ENCODE data around the gene NPAS3. TPM values are rescaled to one million over a fixed set of nuclear protein-coding genes. Genes with fewer than 3 reads are reported as not detected.

The NPAS3 gene
- total RNA-seq, 4 donors from 2014 or later = 1.5 to 12.3 (median 3.4) TPM

DNA sequence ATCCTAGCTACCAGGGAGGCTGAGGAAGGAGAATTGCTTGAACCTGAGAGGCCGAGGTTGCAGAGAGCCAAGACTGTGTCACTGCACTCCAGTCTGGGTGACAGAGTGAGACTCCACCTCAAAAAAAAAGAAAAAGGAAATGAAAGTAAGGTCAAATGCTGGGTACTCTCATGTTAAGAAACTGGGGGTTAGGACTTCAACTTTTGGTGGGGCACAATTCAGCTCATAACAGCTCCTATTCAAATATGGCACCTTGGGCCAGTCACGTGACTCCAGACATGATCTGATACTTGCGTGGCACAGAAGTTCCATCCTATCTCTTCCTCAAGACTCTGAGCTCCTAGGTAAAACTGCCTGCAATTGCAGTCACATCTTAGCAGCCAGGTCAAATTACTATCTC, 869.5 kb downstream of the NPAS3 start:
- Histone ChIP-seq H3K4me1 (no peaks in the 10 kb centered on the region), H3K27me3 (no peaks in the 10 kb centered on the region), H3K36me3 (no peaks in the 10 kb centered on the region), H3K27ac (no peak overlapping the region), H3K9me3 (no peaks in the 10 kb centered on the region), H3K4me3 (no peak overlapping the region)
- TF ChIP-seq POLR2A (IDR thresholded peaks at IDR 0.05) = no peak
- TF ChIP-seq, protein P1, sequence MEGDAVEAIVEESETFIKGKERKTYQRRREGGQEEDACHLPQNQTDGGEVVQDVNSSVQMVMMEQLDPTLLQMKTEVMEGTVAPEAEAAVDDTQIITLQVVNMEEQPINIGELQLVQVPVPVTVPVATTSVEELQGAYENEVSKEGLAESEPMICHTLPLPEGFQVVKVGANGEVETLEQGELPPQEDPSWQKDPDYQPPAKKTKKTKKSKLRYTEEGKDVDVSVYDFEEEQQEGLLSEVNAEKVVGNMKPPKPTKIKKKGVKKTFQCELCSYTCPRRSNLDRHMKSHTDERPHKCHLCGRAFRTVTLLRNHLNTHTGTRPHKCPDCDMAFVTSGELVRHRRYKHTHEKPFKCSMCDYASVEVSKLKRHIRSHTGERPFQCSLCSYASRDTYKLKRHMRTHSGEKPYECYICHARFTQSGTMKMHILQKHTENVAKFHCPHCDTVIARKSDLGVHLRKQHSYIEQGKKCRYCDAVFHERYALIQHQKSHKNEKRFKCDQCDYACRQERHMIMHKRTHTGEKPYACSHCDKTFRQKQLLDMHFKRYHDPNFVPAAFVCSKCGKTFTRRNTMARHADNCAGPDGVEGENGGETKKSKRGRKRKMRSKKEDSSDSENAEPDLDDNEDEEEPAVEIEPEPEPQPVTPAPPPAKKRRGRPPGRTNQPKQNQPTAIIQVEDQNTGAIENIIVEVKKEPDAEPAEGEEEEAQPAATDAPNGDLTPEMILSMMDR (IDR thresholded peaks at IDR 0.05) = no peak
- TF ChIP-seq EP300 (IDR thresholded peaks at IDR 0.05) = no peak
- WGBS, 2 donors = 62 to 65% methylated on average over 3 of the region's 3 CpGs
- DNase-seq (ENCODE audit: low spot score in 2 of 2) = no peak

DNA sequence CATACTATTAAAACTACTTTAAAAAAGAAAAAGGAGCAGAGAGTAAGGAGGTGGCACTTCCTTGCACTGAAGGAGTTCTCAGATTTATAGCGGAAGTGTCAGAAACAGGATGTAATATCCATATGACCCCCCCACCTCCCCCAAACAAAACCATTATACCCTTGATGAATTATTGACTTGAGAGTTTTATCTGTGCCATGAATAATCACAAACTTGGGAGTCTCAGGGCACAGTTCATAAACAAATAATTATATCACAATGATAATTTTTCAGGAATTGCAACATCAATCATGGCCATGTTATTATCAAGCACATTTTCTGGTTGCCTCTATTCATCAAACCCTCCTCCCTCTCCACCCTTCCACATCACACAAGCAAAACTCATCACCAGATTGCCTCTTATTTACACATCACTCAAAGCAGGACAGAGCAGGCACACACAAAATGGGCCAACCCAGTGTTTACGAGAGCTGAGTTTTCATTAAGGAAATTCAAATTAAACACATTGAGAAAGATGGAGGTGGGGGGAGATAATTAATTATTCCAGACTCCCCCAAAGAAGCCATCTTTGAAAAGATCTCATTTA, 870.8 kb downstream of the NPAS3 start:
- Histone ChIP-seq H3K4me3 (no peak overlapping the region), H3K27me3 (no peaks in the 10 kb centered on the region), H3K36me3 (no peaks in the 10 kb centered on the region), H3K4me1 (no peaks in the 10 kb centered on the region), H3K27ac (no peak overlapping the region), H3K9me3 (no peaks in the 10 kb centered on the region)
- TF ChIP-seq, protein P1 (IDR thresholded peaks at IDR 0.05) = no peak
- no peak for TF ChIP-seq POLR2A (IDR thresholded peaks at IDR 0.05)
- 90 to 93% methylated on average over 2 of the region's 2 CpGs for WGBS, 2 donors
- DNase-seq (ENCODE audit: low spot score in 2 of 2) = no peak

DNA sequence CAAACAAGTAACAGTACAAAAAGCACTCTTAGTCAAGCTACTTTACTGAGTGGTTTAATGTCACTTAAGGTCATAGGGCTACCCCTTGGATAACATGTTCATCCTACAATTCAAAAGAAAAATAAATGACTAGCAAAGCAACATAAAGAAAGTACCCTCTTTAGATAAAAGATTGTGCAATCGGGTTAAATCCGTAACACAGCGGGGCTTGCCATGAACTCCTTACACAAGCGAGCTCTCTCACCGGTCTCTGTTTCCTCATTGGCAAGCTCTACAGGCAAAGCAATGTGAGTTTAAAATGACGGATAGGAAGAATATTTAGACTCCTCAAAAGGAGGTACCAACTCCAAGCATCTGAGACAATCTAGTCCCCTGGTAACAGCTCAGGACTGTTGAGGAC, 871.6 kb downstream of the NPAS3 start:
- Histone ChIP-seq H3K4me3 (no peak overlapping the region), H3K9me3 (no peaks in the 10 kb centered on the region), H3K4me1 (no peaks in the 10 kb centered on the region), H3K27ac (no peak overlapping the region), H3K36me3 (no peaks in the 10 kb centered on the region), H3K27me3 (no peaks in the 10 kb centered on the region)
- no peak for DNase-seq (ENCODE audit: low spot score in 2 of 2)
- no peak for TF ChIP-seq POLR2A (IDR thresholded peaks at IDR 0.05)
- TF ChIP-seq, protein P1 (IDR thresholded peaks at IDR 0.05) = no peak
- WGBS, 2 donors = 56 to 68% methylated on average over 6 of the region's 6 CpGs

DNA sequence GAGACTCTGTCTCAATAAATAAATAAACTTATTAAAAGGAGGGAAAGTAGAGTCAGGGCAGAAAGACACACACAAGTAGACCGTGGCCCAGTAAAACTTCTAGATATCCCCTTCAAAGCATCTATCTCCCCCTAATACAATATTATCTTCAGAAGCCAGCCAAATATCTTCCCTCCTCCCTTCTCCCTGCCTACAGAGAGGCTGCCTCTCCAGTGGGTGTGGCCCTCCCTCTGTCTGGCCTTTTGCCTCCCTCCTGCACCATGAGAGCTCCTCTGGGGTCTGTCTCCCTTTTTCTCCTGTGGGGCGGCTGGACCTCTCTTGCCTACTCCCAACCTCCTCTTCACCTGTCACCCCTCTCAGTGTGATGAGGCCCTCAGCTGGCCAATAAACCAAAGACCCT, 873.0 kb downstream of the NPAS3 start:
- Histone ChIP-seq H3K27ac (no peak overlapping the region), H3K4me3 (no peak overlapping the region), H3K4me1 (no peaks in the 10 kb centered on the region), H3K9me3 (no peaks in the 10 kb centered on the region), H3K27me3 (no peaks in the 10 kb centered on the region), H3K36me3 (no peaks in the 10 kb centered on the region)
- WGBS, 2 donors = 90 to 94% methylated on average over 2 of the region's 2 CpGs
- no peak for DNase-seq (ENCODE audit: low spot score in 2 of 2)
- TF ChIP-seq EP300 (IDR thresholded peaks at IDR 0.05) (no peak), POLR2A (IDR thresholded peaks at IDR 0.05) (no peak)
- TF ChIP-seq, protein P1 (IDR thresholded peaks at IDR 0.05) = no peak

DNA sequence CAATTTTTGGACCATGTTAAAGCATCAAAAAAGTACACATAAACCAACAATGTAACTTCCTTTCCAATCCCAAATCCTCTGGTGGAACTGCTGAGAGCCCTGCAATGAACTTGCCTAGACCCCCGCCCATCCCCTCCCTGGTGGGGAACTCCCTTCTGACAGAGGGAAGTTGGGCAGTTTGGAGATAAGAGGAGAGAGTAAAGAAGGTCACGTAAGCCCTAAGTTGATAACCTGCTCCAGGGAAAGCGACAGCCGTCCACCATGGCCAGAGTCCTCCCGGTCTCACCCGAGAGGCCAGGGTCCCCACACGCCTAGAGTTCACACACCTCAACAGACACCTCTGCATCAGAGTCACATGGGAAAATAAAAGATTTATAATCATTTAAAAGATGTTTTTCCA, 873.5 kb downstream of the NPAS3 start:
- no peaks in the 10 kb centered on the region for H3K27me3 ChIP-seq
- TF ChIP-seq POLR2A (IDR thresholded peaks at IDR 0.05) (no peak), EP300 (IDR thresholded peaks at IDR 0.05) (no peak)
- TF ChIP-seq, protein P1 (IDR thresholded peaks at IDR 0.05) = no peak
- H3K27ac ChIP-seq = no peak overlapping the region
- no peaks in the 10 kb centered on the region for H3K9me3 ChIP-seq
- no peak for DNase-seq (ENCODE audit: low spot score in 2 of 2)
- WGBS, 2 donors = 77 to 89% methylated on average over 7 of the region's 7 CpGs
- no peaks in the 10 kb centered on the region for H3K36me3 ChIP-seq
- H3K4me1 ChIP-seq = no peaks in the 10 kb centered on the region
- no peak overlapping the region for H3K4me3 ChIP-seq

Data from tibial nerve (tissue), 4 donors.